ENCODE measurements around the gene THEMIS.

The THEMIS gene

DNA sequence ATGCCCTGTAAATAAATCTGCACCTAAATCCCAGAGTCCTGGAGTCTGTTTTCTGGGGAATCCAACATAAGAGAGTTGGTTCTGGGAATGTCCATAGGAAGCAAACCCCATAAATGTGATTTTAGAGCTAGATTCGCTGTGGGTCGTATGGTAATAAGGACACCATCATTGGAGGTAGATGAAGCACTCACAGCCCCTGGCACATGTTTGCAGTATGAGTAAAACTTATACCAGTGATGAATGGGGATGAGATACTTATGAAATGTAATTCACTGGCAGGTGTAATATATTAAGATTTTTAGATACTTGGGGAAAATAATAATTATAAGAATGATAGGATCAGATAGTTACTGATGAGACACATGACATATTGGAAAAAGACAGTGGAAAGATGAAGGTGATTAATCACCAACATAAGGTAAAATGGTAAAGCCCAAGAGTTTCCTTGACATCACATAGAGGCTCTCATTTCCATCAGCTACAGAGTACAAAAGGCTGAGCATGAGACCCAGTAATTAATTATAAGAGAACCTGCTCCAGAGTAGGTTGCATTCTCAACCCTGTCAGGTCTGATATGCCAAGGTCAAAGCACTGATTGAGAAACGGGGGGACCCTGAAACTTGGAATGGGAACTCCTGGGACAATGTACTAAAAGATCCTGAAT, 44.7 kb upstream of the THEMIS start:
- Histone ChIP-seq H3K27me3 (ENCODE audit: insufficient read depth, poor library complexity, severe bottlenecking) (no peaks in the 10 kb centered on the region), H3K4me3 (replicated peaks; ENCODE audit: insufficient read depth, low read length) (no peak overlapping the region), H3K27ac (replicated peaks) (no peak overlapping the region)
- no peak for DNase-seq (ENCODE audit: low read depth in 1 of 2, low spot score in 1 of 2)
- no peak for TF ChIP-seq SPI1 (IDR thresholded peaks at IDR 0.05; ENCODE audit: borderline replicate concordance, low read depth)
- TF ChIP-seq, protein P1, sequence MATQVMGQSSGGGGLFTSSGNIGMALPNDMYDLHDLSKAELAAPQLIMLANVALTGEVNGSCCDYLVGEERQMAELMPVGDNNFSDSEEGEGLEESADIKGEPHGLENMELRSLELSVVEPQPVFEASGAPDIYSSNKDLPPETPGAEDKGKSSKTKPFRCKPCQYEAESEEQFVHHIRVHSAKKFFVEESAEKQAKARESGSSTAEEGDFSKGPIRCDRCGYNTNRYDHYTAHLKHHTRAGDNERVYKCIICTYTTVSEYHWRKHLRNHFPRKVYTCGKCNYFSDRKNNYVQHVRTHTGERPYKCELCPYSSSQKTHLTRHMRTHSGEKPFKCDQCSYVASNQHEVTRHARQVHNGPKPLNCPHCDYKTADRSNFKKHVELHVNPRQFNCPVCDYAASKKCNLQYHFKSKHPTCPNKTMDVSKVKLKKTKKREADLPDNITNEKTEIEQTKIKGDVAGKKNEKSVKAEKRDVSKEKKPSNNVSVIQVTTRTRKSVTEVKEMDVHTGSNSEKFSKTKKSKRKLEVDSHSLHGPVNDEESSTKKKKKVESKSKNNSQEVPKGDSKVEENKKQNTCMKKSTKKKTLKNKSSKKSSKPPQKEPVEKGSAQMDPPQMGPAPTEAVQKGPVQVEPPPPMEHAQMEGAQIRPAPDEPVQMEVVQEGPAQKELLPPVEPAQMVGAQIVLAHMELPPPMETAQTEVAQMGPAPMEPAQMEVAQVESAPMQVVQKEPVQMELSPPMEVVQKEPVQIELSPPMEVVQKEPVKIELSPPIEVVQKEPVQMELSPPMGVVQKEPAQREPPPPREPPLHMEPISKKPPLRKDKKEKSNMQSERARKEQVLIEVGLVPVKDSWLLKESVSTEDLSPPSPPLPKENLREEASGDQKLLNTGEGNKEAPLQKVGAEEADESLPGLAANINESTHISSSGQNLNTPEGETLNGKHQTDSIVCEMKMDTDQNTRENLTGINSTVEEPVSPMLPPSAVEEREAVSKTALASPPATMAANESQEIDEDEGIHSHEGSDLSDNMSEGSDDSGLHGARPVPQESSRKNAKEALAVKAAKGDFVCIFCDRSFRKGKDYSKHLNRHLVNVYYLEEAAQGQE (IDR thresholded peaks at IDR 0.05; ENCODE audit: insufficient replicate concordance, low read depth) = no peak
- no peak for TF ChIP-seq GABPA (IDR thresholded peaks at IDR 0.05; ENCODE audit: low read depth)
- no peak for TF ChIP-seq POLR2AphosphoS5 (IDR thresholded peaks at IDR 0.05; ENCODE audit: low read depth)
- TF ChIP-seq, protein P2, sequence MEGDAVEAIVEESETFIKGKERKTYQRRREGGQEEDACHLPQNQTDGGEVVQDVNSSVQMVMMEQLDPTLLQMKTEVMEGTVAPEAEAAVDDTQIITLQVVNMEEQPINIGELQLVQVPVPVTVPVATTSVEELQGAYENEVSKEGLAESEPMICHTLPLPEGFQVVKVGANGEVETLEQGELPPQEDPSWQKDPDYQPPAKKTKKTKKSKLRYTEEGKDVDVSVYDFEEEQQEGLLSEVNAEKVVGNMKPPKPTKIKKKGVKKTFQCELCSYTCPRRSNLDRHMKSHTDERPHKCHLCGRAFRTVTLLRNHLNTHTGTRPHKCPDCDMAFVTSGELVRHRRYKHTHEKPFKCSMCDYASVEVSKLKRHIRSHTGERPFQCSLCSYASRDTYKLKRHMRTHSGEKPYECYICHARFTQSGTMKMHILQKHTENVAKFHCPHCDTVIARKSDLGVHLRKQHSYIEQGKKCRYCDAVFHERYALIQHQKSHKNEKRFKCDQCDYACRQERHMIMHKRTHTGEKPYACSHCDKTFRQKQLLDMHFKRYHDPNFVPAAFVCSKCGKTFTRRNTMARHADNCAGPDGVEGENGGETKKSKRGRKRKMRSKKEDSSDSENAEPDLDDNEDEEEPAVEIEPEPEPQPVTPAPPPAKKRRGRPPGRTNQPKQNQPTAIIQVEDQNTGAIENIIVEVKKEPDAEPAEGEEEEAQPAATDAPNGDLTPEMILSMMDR (IDR thresholded peaks at IDR 0.05; ENCODE audit: insufficient read depth, low read length) = no peak

DNA sequence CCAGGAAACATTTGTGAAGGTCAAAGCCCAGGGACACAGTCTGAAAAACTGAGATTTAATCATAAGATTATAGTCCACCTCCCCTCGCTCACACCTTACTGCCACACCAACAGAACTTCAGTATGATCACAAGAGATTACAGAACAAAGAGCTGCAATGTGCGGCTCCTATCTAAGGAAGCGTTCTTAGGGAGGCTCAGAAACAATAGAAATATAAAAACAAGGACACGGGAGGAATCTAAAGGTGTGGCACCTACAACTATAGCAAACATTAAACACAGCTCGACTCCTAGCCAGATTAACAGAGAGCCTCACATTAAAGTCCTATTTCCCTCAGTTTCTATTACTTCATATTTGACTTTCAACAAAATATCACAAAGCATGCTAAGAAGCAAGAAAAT, 40.4 kb upstream of the THEMIS start:
- H3K27ac ChIP-seq (replicated peaks) = no peak overlapping the region
- H3K27me3 ChIP-seq (ENCODE audit: insufficient read depth, poor library complexity, severe bottlenecking) = no peaks in the 10 kb centered on the region
- H3K4me3 ChIP-seq (replicated peaks; ENCODE audit: insufficient read depth, low read length) = no peak overlapping the region
- no peak for TF ChIP-seq GABPA (IDR thresholded peaks at IDR 0.05; ENCODE audit: low read depth)
- TF ChIP-seq SPI1 (IDR thresholded peaks at IDR 0.05; ENCODE audit: borderline replicate concordance, low read depth) = no peak
- TF ChIP-seq, protein P1 (IDR thresholded peaks at IDR 0.05; ENCODE audit: insufficient replicate concordance, low read depth) = no peak
- no peak for TF ChIP-seq POLR2AphosphoS5 (IDR thresholded peaks at IDR 0.05; ENCODE audit: low read depth)
- no peak for DNase-seq (ENCODE audit: low read depth in 1 of 2, low spot score in 1 of 2)

DNA sequence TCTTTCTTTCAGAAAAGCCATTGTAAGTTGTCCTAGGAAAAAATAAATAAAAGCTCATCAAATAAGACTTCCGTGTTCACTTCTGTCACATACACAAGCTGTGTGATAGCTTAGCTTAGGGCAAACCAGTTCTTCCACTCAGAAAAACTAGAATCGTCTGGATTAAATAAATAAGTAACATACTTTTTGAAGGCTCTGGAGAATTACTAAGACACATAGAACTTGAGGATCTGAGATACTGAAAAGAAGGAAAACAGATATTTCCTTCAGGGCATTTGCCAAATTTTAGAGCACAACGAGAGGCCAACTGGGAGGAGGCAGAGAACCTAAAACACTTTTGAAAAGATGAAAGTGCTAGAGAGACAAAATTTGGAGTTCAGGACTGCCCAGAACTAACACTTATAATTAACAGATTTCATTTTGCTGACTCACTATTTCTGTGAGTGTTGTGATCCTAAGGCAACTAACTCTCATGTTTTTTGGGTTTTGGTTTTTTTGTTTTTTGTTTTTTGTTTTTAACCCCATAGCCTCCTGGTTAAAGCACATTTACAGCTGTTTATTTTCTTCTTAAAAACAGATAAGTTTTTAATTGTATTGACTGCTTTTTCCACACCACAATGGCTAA, 38.7 kb upstream of the THEMIS start:
- no peak for TF ChIP-seq POLR2AphosphoS5 (IDR thresholded peaks at IDR 0.05; ENCODE audit: low read depth)
- Histone ChIP-seq H3K4me3 (replicated peaks; ENCODE audit: insufficient read depth, low read length) (no peak overlapping the region), H3K27ac (replicated peaks) (no peak overlapping the region), H3K27me3 (ENCODE audit: insufficient read depth, poor library complexity, severe bottlenecking) (no peaks in the 10 kb centered on the region)
- no peak for DNase-seq (ENCODE audit: low read depth in 1 of 2, low spot score in 1 of 2)

DNA sequence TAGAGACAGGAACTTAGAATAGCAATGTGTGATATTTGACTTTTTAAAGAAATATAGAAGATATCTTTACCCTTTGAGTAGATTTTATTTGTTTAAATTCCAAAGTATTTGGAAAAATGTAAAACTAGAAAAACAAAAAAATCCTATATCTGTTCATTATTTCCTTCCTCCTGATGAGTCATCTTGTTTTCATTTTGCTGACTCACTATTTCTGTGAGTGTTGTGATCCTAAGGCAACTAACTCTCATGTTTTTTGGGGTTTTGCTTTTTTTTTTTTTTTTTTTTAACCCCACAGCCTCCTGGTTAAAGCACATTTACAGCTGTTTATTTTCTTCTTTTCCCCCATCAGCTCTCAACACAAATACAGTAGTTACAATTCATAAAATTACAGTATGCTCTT, 37.8 kb upstream of the THEMIS start:
- TF ChIP-seq POLR2AphosphoS5 (IDR thresholded peaks at IDR 0.05; ENCODE audit: low read depth) = no peak
- TF ChIP-seq SPI1 (IDR thresholded peaks at IDR 0.05; ENCODE audit: borderline replicate concordance, low read depth) = no peak
- TF ChIP-seq, protein P1 (IDR thresholded peaks at IDR 0.05; ENCODE audit: insufficient replicate concordance, low read depth) = no peak
- no peak for TF ChIP-seq GABPA (IDR thresholded peaks at IDR 0.05; ENCODE audit: low read depth)
- TF ChIP-seq, protein P2 (IDR thresholded peaks at IDR 0.05; ENCODE audit: insufficient read depth, low read length) = no peak
- Histone ChIP-seq H3K27ac (replicated peaks) (no peak overlapping the region), H3K4me3 (replicated peaks; ENCODE audit: insufficient read depth, low read length) (no peak overlapping the region), H3K27me3 (ENCODE audit: insufficient read depth, poor library complexity, severe bottlenecking) (no peaks in the 10 kb centered on the region)
- no peak for DNase-seq (ENCODE audit: low read depth in 1 of 2, low spot score in 1 of 2)

All from HL-60 (cell line).